Immature natural killer cell (primary cell): ENCODE results near the gene DDX56. TPM values are rescaled to one million over a fixed set of nuclear protein-coding genes. Genes with fewer than 3 reads are reported as not detected.

Source experiments
- DNase-seq, 3 donors: peaks; one replicate each; pipeline ENCODE4 v3.0.0; 2022; ENCODE audit warnings: mixed read lengths in 1 of 3
- H3K27ac Mint-ChIP-seq, 6 donors: one replicate each; pipeline ENCODE4 v1.8.0; 2020; ENCODE audit warnings: mixed read lengths in 6 of 6, mild to moderate bottlenecking in 5 of 6, inconsistent platforms in 4 of 6, moderate library complexity in 3 of 6
- H3K27me3 Mint-ChIP-seq, 3 donors: one replicate each; pipeline ENCODE4 v1.8.0; 2020 to 2021; ENCODE audit warnings: low read depth in 3 of 3, mild to moderate bottlenecking in 3 of 3, mixed read lengths in 3 of 3, moderate library complexity in 3 of 3, inconsistent platforms in 1 of 3
- H3K36me3 Mint-ChIP-seq, 3 donors: one replicate each; pipeline ENCODE4 v1.8.0; 2020; ENCODE audit warnings: mixed read lengths in 3 of 3, inconsistent platforms in 2 of 3, mild to moderate bottlenecking in 2 of 3
- H3K4me1 Mint-ChIP-seq, 2 donors: one replicate each; pipeline ENCODE4 v1.8.0; 2020; ENCODE audit warnings: inconsistent platforms in 2 of 2, mild to moderate bottlenecking in 2 of 2, mixed read lengths in 2 of 2, moderate library complexity in 1 of 2
- H3K4me3 Mint-ChIP-seq, 5 donors: one replicate each; pipeline ENCODE4 v1.8.0; 2020; ENCODE audit warnings: mild to moderate bottlenecking in 5 of 5, mixed read lengths in 5 of 5, inconsistent platforms in 3 of 5, moderate library complexity in 3 of 5
- H3K9me3 Mint-ChIP-seq, 6 donors: one replicate each; pipeline ENCODE4 v1.8.0; 2020; ENCODE audit warnings: mild to moderate bottlenecking in 6 of 6, mixed read lengths in 6 of 6, inconsistent platforms in 4 of 6, moderate library complexity in 3 of 6
- polyA plus RNA-seq, 3 donors: library from polyadenylated mRNA; unstranded; fragments of 300-500 nt; fragmentation: Illumina TruSeq; gene quantifications; one replicate each; pipeline ENCODE4 v1.2.3, GENCODE V29; 2021

Gene DDX56
- polyA plus RNA-seq, 3 donors from 2014 or later, result 29.3 to 41.9 (median 33.8) TPM

GRCh38 chr7:44533301-44534055 lies 40.2 kb downstream of the DDX56 start:
- DNase-seq, result no peak
- Mint-ChIP-seq H3K9me3 (peaks cover 0 to under 1% (median 0%) of the 10 kb centered on the region in 6 donors), H3K4me3 (no peak overlapping the region), H3K27ac (peak overlapping the region in 1 of 6 donors; percentile 22), H3K27me3 (peaks cover 0 to 9% (median 3%) of the 10 kb centered on the region in 3 donors), H3K4me1 (no peaks in the 10 kb centered on the region), H3K36me3 (no peaks in the 10 kb centered on the region)

- no peak overlapping the region for H3K27ac Mint-ChIP-seq
- no peak overlapping the region for H3K4me3 Mint-ChIP-seq
- no peaks in the 10 kb centered on the region for H3K4me1 Mint-ChIP-seq
- peaks cover 0 to 2% (median 0%) of the 10 kb centered on the region in 6 donors for H3K9me3 Mint-ChIP-seq
- H3K27me3 Mint-ChIP-seq, result peaks cover 0 to 7% (median 3%) of the 10 kb centered on the region in 3 donors
- no peaks in the 10 kb centered on the region for H3K36me3 Mint-ChIP-seq
- DNase-seq, result no peak
These were observed 42.0 kb downstream of the DDX56 start for GRCh38 chr7:44531421-44532380.

GRCh38 chr7:44530990-44531389 lies 42.7 kb downstream of the DDX56 start:
- no peak overlapping the region for H3K4me3 Mint-ChIP-seq
- no peaks in the 10 kb centered on the region for H3K4me1 Mint-ChIP-seq
- peaks cover 1 to 3% (median 2%) of the 10 kb centered on the region in 6 donors for H3K9me3 Mint-ChIP-seq
- peaks cover 0 to 7% (median 3%) of the 10 kb centered on the region in 3 donors for H3K27me3 Mint-ChIP-seq
- no peaks in the 10 kb centered on the region for H3K36me3 Mint-ChIP-seq
- no peak for DNase-seq
- no peak overlapping the region for H3K27ac Mint-ChIP-seq

GRCh38 chr7:44524811-44525388 lies 48.8 kb downstream of the DDX56 start:
- Mint-ChIP-seq H3K4me1 (no peaks in the 10 kb centered on the region), H3K9me3 (peaks cover 5 to 22% (median 17%) of the 10 kb centered on the region in 6 donors), H3K36me3 (peaks cover 5 to 8% (median 8%) of the 10 kb centered on the region in 3 donors), H3K4me3 (no peak overlapping the region), H3K27ac (no peak overlapping the region), H3K27me3 (peaks cover 2 to 10% (median 3%) of the 10 kb centered on the region in 3 donors)
- DNase-seq, result no peak

GRCh38 chr7:44522315-44522714 lies 51.4 kb downstream of the DDX56 start:
- H3K4me1 Mint-ChIP-seq, result no peaks in the 10 kb centered on the region
- H3K27me3 Mint-ChIP-seq, result peaks cover 0 to 9% (median 2%) of the 10 kb centered on the region in 3 donors
- H3K4me3 Mint-ChIP-seq, result no peak overlapping the region
- H3K9me3 Mint-ChIP-seq, result peaks cover 3 to 22% (median 17%) of the 10 kb centered on the region in 6 donors
- H3K36me3 Mint-ChIP-seq, result peaks cover 5 to 8% (median 8%) of the 10 kb centered on the region in 3 donors
- no peak for DNase-seq
- no peak overlapping the region for H3K27ac Mint-ChIP-seq

- Mint-ChIP-seq H3K36me3 (peaks cover 5 to 8% (median 8%) of the 10 kb centered on the region in 3 donors), H3K27ac (no peak overlapping the region), H3K27me3 (peaks cover 0 to 9% (median 2%) of the 10 kb centered on the region in 3 donors)
These were observed 52.2 kb downstream of the DDX56 start for GRCh38 chr7:44521347-44522095.

DNA sequence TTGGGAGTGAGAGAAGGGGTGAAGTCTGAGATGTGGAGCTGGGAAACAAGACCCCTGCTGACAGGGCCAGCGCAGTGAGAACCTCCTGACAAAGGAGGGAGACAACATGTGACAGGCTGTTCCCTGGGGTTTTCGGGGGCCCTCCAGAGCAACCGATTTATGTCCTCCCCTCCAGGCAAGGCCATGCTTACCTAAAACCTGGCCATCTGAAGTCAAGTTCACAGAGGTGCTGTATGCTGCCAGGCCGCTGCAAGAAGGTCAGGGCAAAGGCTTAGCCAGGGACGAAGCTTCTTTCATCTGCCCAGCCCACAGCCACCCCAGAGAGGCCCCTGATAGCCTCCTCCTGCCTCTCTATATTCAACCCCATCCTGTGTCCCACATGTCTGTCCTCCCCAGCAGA lies 53.1 kb downstream of the DDX56 start:
- DNase-seq, result no peak
- Mint-ChIP-seq H3K4me3 (no peak overlapping the region), H3K36me3 (peaks cover 5 to 8% (median 8%) of the 10 kb centered on the region in 3 donors), H3K9me3 (peaks cover 3 to 16% (median 12%) of the 10 kb centered on the region in 6 donors), H3K4me1 (no peaks in the 10 kb centered on the region), H3K27ac (no peak overlapping the region), H3K27me3 (peaks cover 0 to 7% (median 2%) of the 10 kb centered on the region in 3 donors)

More at GRCh38 chr7:44521347-44522095, 52.2 kb downstream of the DDX56 start:
- Mint-ChIP-seq H3K4me3 (peak overlapping the region in 1 of 5 donors; percentile 15), H3K4me1 (no peaks in the 10 kb centered on the region), H3K9me3 (peaks cover 3 to 22% (median 17%) of the 10 kb centered on the region in 6 donors)
- no peak for DNase-seq

- Mint-ChIP-seq H3K27me3 (peaks cover 0 to 4% (median 2%) of the 10 kb centered on the region in 3 donors), H3K36me3 (peaks cover 0 to 4% (median 4%) of the 10 kb centered on the region in 3 donors), H3K4me3 (no peak overlapping the region), H3K27ac (no peak overlapping the region), H3K9me3 (peaks cover 0 to 8% (median 5%) of the 10 kb centered on the region in 6 donors), H3K4me1 (no peaks in the 10 kb centered on the region)
- DNase-seq, result no peak
These were observed 54.2 kb downstream of the DDX56 start for GRCh38 chr7:44519546-44519945.

- H3K4me1 Mint-ChIP-seq, result no peaks in the 10 kb centered on the region
- peak overlapping the region in 1 of 6 donors; percentile 53 for H3K27ac Mint-ChIP-seq
- peaks cover 0 to under 1% (median under 1%) of the 10 kb centered on the region in 6 donors for H3K9me3 Mint-ChIP-seq
- H3K27me3 Mint-ChIP-seq, result peaks cover 0 to 4% (median 2%) of the 10 kb centered on the region in 3 donors
- H3K4me3 Mint-ChIP-seq, result no peak overlapping the region
- H3K36me3 Mint-ChIP-seq, result peaks cover 0 to under 1% (median 0%) of the 10 kb centered on the region in 3 donors
- no peak for DNase-seq
These were observed 54.9 kb downstream of the DDX56 start for GRCh38 chr7:44518761-44519160.

DNA sequence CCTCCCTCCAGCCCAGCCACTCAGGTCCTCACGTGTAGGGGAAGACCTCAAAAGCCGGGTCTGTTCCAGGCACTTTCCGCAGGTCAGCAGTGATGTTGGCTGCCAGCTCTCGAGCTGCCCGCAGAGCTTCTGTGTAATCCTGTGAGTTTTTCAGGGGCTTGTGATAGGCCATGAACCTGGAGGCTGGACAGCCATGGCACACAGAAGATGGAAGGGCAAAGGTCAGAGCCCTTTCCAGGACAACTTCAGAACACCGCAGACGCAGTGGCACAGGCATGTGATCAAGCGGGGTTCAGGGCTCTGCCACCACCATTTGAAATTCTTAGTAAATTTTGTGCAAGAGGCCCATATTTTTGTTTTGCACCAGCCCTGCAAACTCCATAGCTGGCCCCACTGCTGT lies 56.5 kb downstream of the DDX56 start:
- Mint-ChIP-seq H3K27me3 (peaks cover 0 to 4% (median 2%) of the 10 kb centered on the region in 3 donors), H3K4me1 (no peaks in the 10 kb centered on the region), H3K9me3 (no peaks in the 10 kb centered on the region), H3K27ac (no peak overlapping the region), H3K36me3 (no peaks in the 10 kb centered on the region), H3K4me3 (no peak overlapping the region)
- no peak for DNase-seq
